Measurements from ENCODE around the gene NAP1L4. TPM values are rescaled to one million over a fixed set of nuclear protein-coding genes. Genes with fewer than 3 reads are reported as not detected.

The NAP1L4 gene
- polyA plus RNA-seq, 1 donor from 2014 or later = 199 TPM

DNA sequence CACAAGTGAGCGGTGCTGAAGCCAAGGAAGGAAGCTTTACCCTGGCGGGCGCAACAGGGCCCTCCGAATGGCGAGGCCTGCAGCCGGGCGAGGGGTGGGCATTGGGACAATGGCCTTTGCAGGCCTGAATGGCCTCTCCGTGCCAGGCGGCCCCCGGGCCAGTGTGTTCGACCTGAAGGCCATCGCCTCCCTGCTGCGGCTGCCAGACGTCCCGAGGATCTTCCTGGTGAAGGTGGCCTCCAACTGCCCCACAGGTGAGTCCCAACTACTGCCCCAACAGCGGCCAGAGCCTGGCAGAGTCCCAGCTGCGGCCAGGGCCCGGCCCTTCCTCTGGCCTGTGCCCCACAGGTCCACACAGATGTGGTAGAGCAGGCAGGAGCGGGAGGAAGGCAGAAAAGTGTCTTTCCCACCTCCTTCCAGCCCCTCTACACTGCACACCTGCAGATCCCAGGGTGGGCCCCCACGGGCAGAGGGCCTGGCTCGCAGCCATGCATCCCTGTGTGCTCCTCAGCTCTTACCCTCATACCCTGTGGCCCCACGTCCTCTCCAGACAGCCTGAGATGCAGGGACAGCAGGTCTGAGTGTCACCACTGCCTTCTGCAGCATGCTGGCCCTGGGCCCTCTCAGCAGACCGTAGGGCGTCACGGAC, 74.2 kb downstream of the NAP1L4 start:
- Histone ChIP-seq H2AFZ (ENCODE audit: low read depth, low read length) (no peak overlapping the region), H3K27ac (ENCODE audit: low read length) (no peak overlapping the region), H3K9me3 (ENCODE audit: low read length) (no peaks in the 10 kb centered on the region), H4K20me1 (ENCODE audit: insufficient read depth) (no peaks in the 10 kb centered on the region), H3K79me2 (replicated peaks; ENCODE audit: insufficient read depth, low read length) (no peaks in the 10 kb centered on the region), H3F3A (ENCODE audit: insufficient read depth, low read length, poor library complexity, severe bottlenecking) (no peaks in the 10 kb centered on the region), H3K9me2 (ENCODE audit: insufficient read depth, low read length) (no peaks in the 10 kb centered on the region), H3K9ac (ENCODE audit: low read length) (no peak overlapping the region), H3K36me3 (ENCODE audit: insufficient read depth, low read length) (no peaks in the 10 kb centered on the region), H3K4me2 (ENCODE audit: low read length) (no peak overlapping the region), H3K4me3 (ENCODE audit: low read length) (no peak overlapping the region), H3K27me3 (ENCODE audit: insufficient read depth, low read depth, low read length) (no peaks in the 10 kb centered on the region)
- TF ChIP-seq POLR2AphosphoS5 (IDR thresholded peaks at IDR 0.05) (no peak), EP300 (conservative IDR thresholded peaks at IDR 0.05; ENCODE audit: poor library complexity, severe bottlenecking) (no peak)

DNA sequence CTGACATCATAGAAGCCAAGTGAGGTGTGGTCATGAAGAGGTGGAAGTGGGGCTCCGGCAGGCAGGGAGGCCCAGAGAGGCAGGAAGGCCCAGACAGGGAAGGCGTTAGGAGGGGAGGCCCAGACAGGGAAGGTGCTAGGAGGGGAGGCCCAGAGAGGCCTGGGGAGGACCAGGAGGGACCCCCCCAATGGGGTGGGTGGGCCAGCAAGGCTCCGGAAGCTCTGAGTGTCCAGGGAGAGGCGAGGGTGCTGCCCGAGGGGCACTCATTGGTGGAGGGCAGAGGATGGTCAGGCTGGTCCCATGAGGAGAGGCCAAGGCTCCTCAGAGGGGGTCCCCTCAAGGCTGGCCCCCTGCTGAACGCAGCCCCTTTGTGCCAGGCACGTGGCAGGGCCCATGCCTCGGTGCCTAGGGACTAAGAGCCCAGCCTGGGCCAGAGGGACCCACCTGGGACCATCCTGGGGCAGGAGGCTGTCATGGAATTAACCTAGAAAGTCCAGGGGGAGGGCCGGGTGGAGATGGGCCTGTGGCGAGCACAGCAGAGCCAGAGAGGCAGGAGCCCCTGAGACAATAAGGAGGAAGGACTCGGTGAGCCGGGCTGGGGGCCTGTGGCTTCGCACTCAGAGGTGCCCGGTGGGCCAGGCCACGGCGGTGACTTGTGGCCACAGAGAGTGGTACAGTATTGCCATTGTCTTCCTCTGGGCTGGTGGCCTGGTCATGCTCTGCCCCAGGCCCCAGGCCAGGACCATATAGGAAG, 75.1 kb downstream of the NAP1L4 start:
- no peaks in the 10 kb centered on the region for H3K9me3 ChIP-seq (ENCODE audit: low read length)
- H3K36me3 ChIP-seq (ENCODE audit: insufficient read depth, low read length) = no peaks in the 10 kb centered on the region
- H4K20me1 ChIP-seq (ENCODE audit: insufficient read depth) = no peaks in the 10 kb centered on the region
- H3K4me2 ChIP-seq (ENCODE audit: low read length) = no peak overlapping the region
- H3F3A ChIP-seq (ENCODE audit: insufficient read depth, low read length, poor library complexity, severe bottlenecking) = no peaks in the 10 kb centered on the region
- H3K9me2 ChIP-seq (ENCODE audit: insufficient read depth, low read length) = no peaks in the 10 kb centered on the region
- H3K4me3 ChIP-seq (ENCODE audit: low read length) = no peak overlapping the region
- TF ChIP-seq, protein P1, sequence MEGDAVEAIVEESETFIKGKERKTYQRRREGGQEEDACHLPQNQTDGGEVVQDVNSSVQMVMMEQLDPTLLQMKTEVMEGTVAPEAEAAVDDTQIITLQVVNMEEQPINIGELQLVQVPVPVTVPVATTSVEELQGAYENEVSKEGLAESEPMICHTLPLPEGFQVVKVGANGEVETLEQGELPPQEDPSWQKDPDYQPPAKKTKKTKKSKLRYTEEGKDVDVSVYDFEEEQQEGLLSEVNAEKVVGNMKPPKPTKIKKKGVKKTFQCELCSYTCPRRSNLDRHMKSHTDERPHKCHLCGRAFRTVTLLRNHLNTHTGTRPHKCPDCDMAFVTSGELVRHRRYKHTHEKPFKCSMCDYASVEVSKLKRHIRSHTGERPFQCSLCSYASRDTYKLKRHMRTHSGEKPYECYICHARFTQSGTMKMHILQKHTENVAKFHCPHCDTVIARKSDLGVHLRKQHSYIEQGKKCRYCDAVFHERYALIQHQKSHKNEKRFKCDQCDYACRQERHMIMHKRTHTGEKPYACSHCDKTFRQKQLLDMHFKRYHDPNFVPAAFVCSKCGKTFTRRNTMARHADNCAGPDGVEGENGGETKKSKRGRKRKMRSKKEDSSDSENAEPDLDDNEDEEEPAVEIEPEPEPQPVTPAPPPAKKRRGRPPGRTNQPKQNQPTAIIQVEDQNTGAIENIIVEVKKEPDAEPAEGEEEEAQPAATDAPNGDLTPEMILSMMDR (IDR thresholded peaks at IDR 0.05; ENCODE audit: poor library complexity, severe bottlenecking) = no peak
- TF ChIP-seq SMC3 (conservative IDR thresholded peaks at IDR 0.05; ENCODE audit: poor library complexity) = no peak
- H3K27ac ChIP-seq (ENCODE audit: low read length) = no peak overlapping the region
- no peaks in the 10 kb centered on the region for H3K79me2 ChIP-seq (replicated peaks; ENCODE audit: insufficient read depth, low read length)
- H3K9ac ChIP-seq (ENCODE audit: low read length) = no peak overlapping the region
- no peak overlapping the region for H2AFZ ChIP-seq (ENCODE audit: low read depth, low read length)
- no peaks in the 10 kb centered on the region for H3K27me3 ChIP-seq (ENCODE audit: insufficient read depth, low read depth, low read length)

DNA sequence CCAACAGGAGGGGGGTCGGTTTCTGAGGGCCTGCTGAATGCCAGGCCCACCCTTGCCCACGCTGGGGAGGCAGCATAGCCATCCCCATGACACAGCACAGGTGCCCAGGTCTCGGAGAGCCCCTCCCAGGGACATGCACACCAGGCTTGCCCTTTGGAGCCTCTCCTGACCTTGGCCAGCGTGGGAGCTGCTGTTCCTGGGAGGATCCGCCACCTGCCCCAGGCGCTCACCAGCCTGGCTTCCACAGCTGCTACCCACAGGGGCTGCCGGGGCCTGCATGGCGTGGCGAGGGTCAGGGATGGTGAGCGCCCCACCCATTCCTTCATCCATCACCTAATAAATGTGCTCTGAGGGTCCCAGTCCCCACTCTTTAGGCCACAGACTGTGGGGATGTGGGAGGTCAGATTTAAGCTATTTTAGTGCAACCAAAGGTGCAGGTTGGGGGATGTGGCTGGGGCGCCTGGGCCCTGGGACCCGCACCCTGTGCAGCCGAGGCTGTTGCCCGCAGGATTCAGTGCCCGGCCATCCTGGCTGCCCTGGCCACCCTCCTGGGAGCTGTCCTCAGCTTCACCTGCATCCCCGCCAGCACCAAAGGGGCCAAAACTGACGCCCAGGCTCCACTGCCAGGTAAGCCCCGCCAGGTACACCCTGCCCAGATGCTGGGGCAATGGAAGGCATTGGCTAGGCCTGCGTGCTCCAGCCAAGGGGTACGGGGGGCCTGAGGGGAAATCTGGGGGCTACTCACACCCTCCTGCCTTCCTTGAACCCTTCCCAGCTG, 75.8 kb downstream of the NAP1L4 start:
- Histone ChIP-seq H3K4me2 (ENCODE audit: low read length) (no peak overlapping the region), H3K79me2 (replicated peaks; ENCODE audit: insufficient read depth, low read length) (no peaks in the 10 kb centered on the region), H3K36me3 (ENCODE audit: insufficient read depth, low read length) (no peaks in the 10 kb centered on the region), H3K9me2 (ENCODE audit: insufficient read depth, low read length) (no peaks in the 10 kb centered on the region), H3K4me3 (ENCODE audit: low read length) (no peak overlapping the region), H3K27me3 (ENCODE audit: insufficient read depth, low read depth, low read length) (no peaks in the 10 kb centered on the region), H3F3A (ENCODE audit: insufficient read depth, low read length, poor library complexity, severe bottlenecking) (no peaks in the 10 kb centered on the region), H3K9ac (ENCODE audit: low read length) (no peak overlapping the region), H3K9me3 (ENCODE audit: low read length) (no peaks in the 10 kb centered on the region), H4K20me1 (ENCODE audit: insufficient read depth) (no peaks in the 10 kb centered on the region), H2AFZ (ENCODE audit: low read depth, low read length) (no peak overlapping the region), H3K27ac (ENCODE audit: low read length) (no peak overlapping the region)
- TF ChIP-seq POLR2AphosphoS5 (IDR thresholded peaks at IDR 0.05) (no peak), EP300 (conservative IDR thresholded peaks at IDR 0.05; ENCODE audit: poor library complexity, severe bottlenecking) (no peak), TAF1 (IDR thresholded peaks at IDR 0.05; ENCODE audit: low read depth) (no peak), SMC3 (conservative IDR thresholded peaks at IDR 0.05; ENCODE audit: poor library complexity) (no peak), EZH2 (IDR thresholded peaks at IDR 0.05; ENCODE audit: borderline replicate concordance, insufficient read depth, low read length, poor library complexity, severe bottlenecking) (no peak), RAD21 (conservative IDR thresholded peaks at IDR 0.05) (no peak)
- TF ChIP-seq, protein P1 (IDR thresholded peaks at IDR 0.05; ENCODE audit: poor library complexity, severe bottlenecking) = no peak

Data from neural cell (in vitro differentiated cells).